ENCODE measurements around the gene PTCRA.
A peak's percentile ranks its signal among the peaks of the same experiment; 100 is the strongest.
"Not testable (repeated sequence)": the region's sequence is repeated elsewhere in the genome, so short reads cannot be mapped to it uniquely, and the experiment has no call there.

PTCRA gene

DNA sequence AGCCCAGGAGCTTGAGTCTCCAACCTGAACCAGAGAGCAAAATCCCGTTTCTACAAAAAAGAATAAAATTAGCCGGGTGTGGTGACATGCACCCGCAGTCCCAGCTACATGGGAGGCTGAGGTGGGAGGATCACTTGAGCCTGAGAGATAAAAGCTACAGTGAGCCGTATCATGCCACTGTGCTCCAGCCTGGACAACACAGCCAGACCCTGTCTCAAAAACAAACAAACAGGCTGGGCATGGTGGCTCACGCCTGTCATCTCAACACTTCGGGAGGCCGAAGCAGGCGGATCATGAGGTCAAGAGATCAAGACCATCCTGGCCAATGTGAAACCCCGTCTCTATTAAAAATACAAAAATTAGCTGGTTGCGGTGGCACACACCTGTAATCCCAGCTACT lies 11.4 kb upstream of the PTCRA start:
- no peak for DNase-seq

DNA sequence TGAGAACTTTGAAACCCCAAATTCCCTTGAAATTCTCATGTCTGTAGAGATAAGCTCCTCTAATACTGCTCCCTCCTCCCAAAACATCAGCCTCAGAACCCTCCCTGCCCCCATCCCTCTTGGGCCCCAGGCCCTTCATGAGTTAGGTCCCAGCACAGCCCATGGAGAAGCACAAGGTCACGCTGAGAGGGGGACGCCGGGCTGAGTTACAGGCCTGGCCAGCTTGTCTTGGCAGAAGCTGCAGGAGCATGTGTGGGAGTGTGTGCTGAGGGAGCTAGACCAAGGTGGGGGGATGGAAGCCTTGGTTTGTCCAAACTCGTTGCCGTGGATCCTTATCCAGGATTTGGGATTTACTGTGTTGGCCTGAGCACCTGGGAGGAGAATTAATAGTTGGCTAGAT lies 8.5 kb upstream of the PTCRA start:
- DNase-seq: no peak

- no peak for DNase-seq
These were observed 6.0 kb upstream of the PTCRA start for GRCh38 chr6:42909835-42910234.

DNA sequence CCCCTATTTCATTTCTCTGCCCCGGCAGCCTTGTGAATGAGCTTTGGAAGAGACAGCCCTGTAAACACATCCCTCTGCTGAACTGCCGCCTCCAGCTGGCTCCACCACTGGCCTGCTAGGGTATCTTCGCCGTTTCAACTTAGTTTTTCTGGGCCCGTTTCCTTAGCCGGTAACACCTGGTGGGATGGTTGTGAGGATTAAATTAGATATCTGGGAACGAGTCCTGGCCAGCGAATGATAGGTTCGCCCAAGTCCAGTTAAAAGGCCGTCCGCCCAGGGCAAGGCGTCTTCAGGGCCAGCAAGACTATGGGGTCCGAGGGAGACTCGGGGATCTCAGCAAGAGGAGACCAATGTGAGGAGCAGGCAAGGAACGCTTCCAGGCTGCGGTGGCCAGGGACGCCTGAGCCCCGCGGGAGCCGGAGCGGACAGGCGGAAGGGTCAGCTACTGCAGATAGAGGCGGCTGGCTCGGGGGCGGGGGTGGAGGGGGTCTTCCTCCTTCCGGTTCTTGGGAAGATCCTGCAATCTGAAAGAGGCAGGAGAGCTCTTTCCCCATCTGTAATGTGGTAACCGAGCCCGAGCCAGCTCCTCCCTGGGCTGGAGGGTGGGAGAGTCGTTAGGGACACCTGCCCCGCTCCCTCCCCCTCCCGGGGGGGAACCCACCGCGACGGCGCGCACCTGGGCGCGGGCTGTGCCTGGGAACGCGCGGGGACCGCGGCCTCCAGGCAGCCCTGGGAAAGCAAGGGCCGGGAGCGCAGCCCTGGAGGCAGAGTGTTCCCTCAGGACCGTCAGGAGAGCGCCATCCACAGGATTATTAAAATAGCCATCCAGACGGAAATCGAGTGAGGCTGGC lies 4.5 kb upstream of the PTCRA start:
- no peak for DNase-seq

DNA sequence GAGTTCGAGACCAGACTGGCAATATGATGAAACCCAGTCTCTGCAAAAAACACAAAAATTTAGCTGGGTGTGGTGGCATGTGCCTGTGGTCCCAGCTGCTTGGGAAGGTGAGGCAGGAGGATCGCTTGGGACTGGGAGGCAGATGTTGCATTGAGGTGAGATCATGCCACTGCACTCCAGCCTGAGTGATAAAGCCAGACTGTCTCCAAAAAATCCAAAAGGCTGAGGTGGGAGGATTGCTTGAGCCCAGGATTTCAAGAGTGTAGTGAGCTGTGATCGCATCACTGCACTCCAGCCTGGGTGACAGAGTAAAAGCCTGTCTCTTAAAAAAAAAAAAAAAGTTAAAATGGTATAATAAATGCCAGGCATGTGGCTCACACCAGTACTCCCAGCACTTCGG lies 1.3 kb upstream of the PTCRA start:
- DNase-seq: no peak

DNA sequence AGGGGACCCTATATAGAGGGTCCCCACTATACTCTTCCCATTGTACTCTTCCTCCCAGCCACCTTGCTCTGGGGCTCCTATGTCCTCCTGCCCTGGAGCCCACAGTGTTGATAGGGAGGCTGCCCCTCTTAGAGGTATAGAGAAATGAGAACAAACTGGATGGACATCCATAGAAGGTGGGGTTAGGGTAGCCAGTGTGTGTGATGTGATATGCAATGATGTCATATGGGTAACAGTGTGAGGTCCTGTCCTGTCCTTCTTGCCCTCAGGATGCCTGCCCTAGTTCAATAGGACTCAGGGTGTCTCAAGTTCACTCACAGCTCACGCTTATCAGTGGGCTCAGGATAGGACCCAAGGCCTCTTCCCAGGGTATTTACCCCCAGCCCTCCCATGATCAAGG lies 435 bp downstream of the PTCRA start:
- no peak for DNase-seq

DNA sequence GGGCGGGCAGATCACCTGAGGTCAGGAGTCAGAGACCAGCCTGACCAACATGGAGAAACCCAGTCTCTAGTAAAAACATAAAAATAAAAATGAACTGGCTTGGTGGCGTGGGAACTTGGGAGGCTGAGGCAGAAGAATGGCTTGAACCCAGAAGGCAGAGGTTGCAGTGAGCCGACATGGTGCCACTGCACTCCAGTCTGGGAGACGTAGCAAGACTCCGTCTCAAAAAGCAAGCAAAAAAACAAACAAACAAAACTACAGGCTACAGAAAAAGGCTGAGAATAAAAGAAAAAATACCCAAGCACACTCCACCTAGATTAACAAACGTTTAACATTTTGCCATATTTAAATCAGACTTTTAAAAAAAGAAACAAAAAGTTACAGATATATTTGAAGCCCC lies 5.9 kb downstream of the PTCRA start:
- DNase-seq: no peak

- DNase-seq: no peak
These were observed 7.8 kb downstream of the PTCRA start for GRCh38 chr6:42923666-42924065.

DNA sequence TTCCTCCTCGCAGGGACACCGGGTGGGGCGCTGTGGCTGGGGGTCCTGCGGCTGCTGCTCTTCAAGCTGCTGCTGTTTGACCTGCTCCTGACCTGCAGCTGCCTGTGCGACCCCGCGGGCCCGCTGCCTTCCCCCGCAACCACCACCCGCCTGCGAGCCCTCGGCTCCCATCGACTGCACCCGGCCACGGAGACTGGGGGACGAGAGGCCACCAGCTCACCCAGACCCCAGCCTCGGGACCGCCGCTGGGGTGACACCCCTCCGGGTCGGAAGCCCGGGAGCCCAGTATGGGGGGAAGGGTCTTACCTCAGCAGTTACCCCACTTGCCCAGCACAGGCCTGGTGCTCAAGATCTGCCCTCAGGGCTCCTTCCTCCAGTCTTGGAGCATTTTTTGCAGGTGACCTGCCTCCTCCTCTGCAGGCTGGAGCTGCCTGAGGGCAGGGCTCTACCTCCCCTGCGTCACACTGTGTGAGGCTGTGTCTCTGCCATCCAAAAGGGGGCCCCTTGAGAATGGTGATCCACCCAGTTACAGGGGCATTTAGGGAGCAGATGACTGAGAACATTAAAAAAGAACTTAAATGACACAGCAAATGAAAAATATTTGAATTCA lies 9.5 kb downstream of the PTCRA start:
- no peak for DNase-seq

DNA sequence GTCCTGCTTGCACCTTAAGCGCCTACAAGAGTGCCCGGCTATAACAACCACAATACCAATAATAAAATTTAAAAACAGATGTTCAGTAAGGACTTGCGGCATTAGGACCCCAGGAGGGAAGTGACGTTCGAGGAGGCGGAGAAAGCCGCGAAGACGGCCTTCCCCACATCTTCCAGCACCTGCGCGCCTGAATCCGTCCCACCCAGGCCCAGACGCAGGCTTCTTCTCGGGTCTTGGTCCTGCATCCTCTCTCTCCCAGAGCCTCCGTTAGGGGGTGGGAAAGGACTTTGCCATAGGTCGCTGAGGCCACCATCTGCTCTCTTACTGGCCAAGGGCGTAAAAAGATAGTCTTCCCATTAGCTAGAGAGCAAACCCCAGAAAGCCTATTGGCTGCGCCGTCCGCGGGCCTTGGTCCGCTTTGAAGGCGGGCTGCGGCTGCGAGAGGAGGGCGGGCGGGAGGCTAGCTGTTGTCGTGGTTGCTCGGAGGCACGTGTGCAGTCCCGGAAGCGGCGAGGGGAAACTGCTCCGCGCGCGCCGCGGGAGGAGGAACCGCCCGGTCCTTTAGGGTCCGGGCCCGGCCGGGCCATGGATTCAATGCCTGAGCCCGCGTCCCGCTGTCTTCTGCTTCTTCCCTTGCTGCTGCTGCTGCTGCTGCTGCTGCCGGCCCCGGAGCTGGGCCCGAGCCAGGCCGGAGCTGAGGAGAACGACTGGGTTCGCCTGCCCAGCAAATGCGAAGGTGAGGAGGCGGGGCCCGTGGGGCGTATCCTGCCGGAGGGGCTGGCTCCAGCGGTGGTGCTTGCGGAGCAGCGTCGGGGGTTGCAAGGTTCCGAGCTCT lies 13.3 kb downstream of the PTCRA start, which contains the start of gene CNPY3:
Gene CNPY3, plus strand, starts transcription at position 495 of the 835 bp plus-strand sequence. Its CDS starts 91 bp downstream, at position 586.
- DNase-seq: peak; percentile 86 to 87

- peak; percentile 32 to 50 for DNase-seq
These were observed 14.0 kb downstream of the PTCRA start for GRCh38 chr6:42929821-42930360.

DNA sequence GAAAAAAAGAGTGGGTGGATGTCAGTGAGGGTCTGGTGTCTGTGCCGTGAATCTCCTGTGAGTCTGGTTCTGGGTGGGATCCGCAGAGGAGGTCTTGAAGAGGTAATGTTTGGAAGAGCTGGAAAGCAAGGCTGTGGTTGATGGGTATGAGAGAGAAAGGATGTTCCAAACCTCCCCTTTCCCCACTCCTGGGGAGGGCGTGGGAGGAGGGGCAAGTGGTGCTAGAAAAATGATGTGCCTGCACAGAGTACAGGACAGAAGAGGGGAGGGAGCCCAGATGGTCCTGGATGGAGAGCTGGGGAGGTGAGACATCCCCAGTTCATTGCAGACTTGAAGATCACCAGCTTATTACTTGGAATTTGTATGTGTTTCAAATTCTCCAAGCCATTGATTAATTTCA lies 16.6 kb downstream of the PTCRA start:
- DNase-seq: no peak

DNA sequence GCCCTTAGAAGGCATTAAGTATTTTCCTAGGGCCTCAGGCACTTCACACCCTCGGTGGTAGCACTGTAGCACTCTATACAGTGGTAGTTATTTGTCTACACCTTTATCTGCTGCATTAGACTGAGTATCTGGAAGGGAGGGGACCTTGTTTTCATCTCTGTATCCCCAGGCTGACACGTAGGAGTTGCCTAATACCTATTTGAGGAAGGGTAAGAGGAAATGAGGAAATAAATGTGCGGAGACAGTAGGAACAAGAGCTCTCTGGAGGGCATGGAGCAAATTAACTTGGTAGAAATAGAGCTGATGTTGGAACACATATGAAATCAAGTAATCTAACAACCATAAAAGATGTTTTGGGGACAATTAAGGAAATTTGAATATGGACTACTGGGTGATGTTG lies 17.4 kb downstream of the PTCRA start:
- no peak for DNase-seq

GRCh38 chr6:42935322-42935721 lies 19.5 kb downstream of the PTCRA start:
- DNase-seq: no peak

- DNase-seq: no peak
These were observed 20.5 kb downstream of the PTCRA start for GRCh38 chr6:42936398-42936797.

GRCh38 chr6:42937548-42938427 lies 21.9 kb downstream of the PTCRA start:
- no peak for DNase-seq

DNA sequence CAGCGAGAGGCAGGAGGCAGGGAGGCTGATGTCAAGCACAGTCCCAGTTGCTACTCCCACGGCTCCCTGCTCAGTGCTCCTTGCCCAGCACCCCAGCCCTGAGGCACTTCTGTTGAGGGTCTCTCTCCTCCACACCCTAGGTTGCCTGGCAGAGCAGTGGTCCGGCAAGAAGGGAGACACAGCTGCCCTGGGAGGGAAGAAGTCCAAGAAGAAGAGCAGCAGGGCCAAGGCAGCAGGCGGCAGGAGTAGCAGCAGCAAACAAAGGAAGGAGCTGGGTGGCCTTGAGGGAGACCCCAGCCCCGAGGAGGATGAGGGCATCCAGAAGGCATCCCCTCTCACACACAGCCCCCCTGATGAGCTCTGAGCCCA lies 22.6 kb downstream of the PTCRA start:
- no peak for DNase-seq

GRCh38 chr6:42938987-42939809 lies 23.3 kb downstream of the PTCRA start:
- no peak for DNase-seq

- DNase-seq: no peak
These were observed 23.9 kb downstream of the PTCRA start for GRCh38 chr6:42939810-42940167.

DNA sequence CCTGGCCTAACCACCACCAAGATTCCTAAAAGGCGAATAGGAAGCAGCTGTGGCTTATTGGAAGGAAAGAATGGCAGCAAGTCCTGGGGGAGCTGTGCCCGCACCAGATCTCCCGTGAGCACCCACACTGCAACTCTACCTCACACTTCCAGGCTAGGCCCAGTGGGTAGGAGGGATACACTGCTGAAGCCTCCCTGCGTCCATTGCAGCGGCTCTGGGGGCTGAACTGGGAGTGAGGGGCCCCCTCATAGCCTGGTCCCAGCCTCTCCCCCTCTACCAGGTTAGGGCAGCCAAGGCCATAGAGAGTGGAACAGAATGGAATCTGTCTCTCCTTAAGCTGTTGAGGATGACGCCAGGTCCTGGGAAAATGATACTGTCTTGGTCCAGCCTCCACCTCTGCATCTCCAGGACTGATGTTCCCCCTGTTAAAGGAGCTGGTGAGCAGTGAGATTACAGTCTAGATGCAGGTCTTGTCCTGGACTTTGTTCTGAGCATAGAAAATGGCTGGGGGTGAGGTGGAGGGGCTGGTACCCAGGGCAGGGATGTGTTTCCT lies 24.7 kb downstream of the PTCRA start:
- no peak for DNase-seq

DNA sequence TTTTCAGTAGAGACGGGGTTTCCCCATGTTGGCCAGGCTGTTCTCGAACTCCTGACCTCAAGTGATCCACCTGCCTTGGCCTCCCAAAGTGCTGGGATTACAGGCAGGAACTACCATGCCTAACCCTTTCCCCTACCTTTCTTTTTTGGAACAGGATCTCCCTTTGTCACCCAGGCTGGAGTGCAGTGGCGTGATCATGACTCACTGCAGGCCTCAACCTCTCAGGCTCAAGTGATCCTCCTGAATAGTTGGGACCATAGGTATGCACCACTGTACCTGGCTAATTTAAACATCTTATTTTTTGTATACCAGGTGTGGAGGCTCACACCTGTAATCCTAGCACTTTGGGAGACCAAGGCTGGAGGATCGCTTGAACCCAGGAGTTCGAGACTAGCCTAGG lies 25.5 kb downstream of the PTCRA start:
- not testable (repeated sequence) for DNase-seq

Data from stimulated activated CD4-positive, alpha-beta T cell treated with anti-CD3 and anti-CD28 coated beads, Interleukin-2, amount 100 ng/mL, for 48 hours (primary cell).